T47D (cell line): ENCODE results near the gene DPF3.

Source experiments
- DNase-seq, 2 experiments: peaks; one replicate each; pipeline versions ENCODE4 v3.0.0 to v3.0.0-alpha.2; 2011 to 2012; ENCODE audit warnings: low read depth in 1 of 2, low spot score in 1 of 2
- JUND ChIP-seq: IDR thresholded peaks from 2 replicates; pipeline ENCODE4 v1.6.1; 2012; ENCODE audit warnings: low read depth
- in situ Hi-C: cut with HindIII; loops from 2 replicates; pipeline ENCODE4 v1.10.0; 2016; ENCODE audit warnings: low sequenced_read_pairs, low pct_unique_long_range_greater_than_20kb

DPF3 gene

GRCh38 chr14:72863216-72864006, 30.5 kb downstream of the DPF3 start:
- no peak for DNase-seq
- in situ Hi-C loops, result no loop called here
- no peak for TF ChIP-seq JUND

- in situ Hi-C loops, result no loop called here
- no peak for TF ChIP-seq JUND
- no peak for DNase-seq
Measured at GRCh38 chr14:72856530-72857266, 37.2 kb downstream of the DPF3 start.

GRCh38 chr14:72855913-72856312, 38.0 kb downstream of the DPF3 start:
- no peak for TF ChIP-seq JUND
- in situ Hi-C loops, result no loop called here
- no peak for DNase-seq

GRCh38 chr14:72852194-72852593, 41.7 kb downstream of the DPF3 start:
- DNase-seq, result no peak
- no peak for TF ChIP-seq JUND
- in situ Hi-C loops, result no loop called here

GRCh38 chr14:72851635-72852034, 42.3 kb downstream of the DPF3 start:
- in situ Hi-C loops, result no loop called here
- no peak for TF ChIP-seq JUND
- no peak for DNase-seq

GRCh38 chr14:72850360-72850759, 43.5 kb downstream of the DPF3 start:
- no peak for TF ChIP-seq JUND
- in situ Hi-C loops, result no loop called here
- DNase-seq, result no peak

GRCh38 chr14:72849222-72849621, 44.7 kb downstream of the DPF3 start:
- in situ Hi-C loops, result no loop called here
- no peak for TF ChIP-seq JUND
- no peak for DNase-seq

GRCh38 chr14:72847721-72848120, 46.2 kb downstream of the DPF3 start:
- in situ Hi-C loops, result no loop called here
- DNase-seq, result peak in 1 of 2 experiments; percentile 49
- no peak for TF ChIP-seq JUND

- in situ Hi-C loops, result no loop called here
- no peak for DNase-seq
- no peak for TF ChIP-seq JUND
Measured at GRCh38 chr14:72845683-72846082, 48.2 kb downstream of the DPF3 start.

GRCh38 chr14:72845196-72845595, 48.7 kb downstream of the DPF3 start:
- no peak for TF ChIP-seq JUND
- no peak for DNase-seq
- in situ Hi-C loops, result no loop called here

GRCh38 chr14:72844524-72844923, 49.4 kb downstream of the DPF3 start:
- no peak for DNase-seq
- TF ChIP-seq JUND, result no peak
- in situ Hi-C loops, result no loop called here

- no peak for TF ChIP-seq JUND
- no peak for DNase-seq
- in situ Hi-C loops, result no loop called here
Measured at GRCh38 chr14:72839753-72840607, 53.9 kb downstream of the DPF3 start.

- no peak for DNase-seq
- no peak for TF ChIP-seq JUND
- in situ Hi-C loops, result no loop called here
Measured at GRCh38 chr14:72839351-72839750, 54.5 kb downstream of the DPF3 start.
